H9 (cell line): Measurements from ENCODE around the gene NCAN. TPM values are rescaled to one million over a fixed set of nuclear protein-coding genes. Genes with fewer than 3 reads are reported as not detected.

Experiments
- DNase-seq: peaks from one replicate; pipeline ENCODE4 v3.0.0-alpha.2; 2017
- H2AFZ ChIP-seq: one replicate; pipeline ENCODE4 v1.6.1; 2013; ENCODE audit warnings: mild to moderate bottlenecking, low read length, control low read depth, moderate library complexity
- H2AK5ac ChIP-seq: 2 replicates; pipeline ENCODE4 v1.6.1; 2013; ENCODE audit warnings: low read length, control low read depth, mixed read lengths; ENCODE audit not compliant: insufficient read length
- H2BK120ac ChIP-seq: one replicate; pipeline ENCODE4 v1.6.1; 2013; ENCODE audit warnings: low read depth, mild to moderate bottlenecking, low read length, control low read depth, inconsistent platforms; ENCODE audit not compliant: poor library complexity, severe bottlenecking
- H2BK12ac ChIP-seq: 2 replicates; pipeline ENCODE4 v1.6.1; 2013; ENCODE audit warnings: low read length, control low read depth, mixed read lengths, low read depth; ENCODE audit not compliant: insufficient read length
- H2BK15ac ChIP-seq: 2 replicates; pipeline ENCODE4 v1.6.1; 2013; ENCODE audit warnings: low read depth, low read length, control low read depth
- H2BK20ac ChIP-seq: one replicate; pipeline ENCODE4 v1.6.1; 2013; ENCODE audit warnings: low read depth, mild to moderate bottlenecking, low read length, control low read depth, inconsistent platforms; ENCODE audit not compliant: poor library complexity, severe bottlenecking
- H2BK5ac ChIP-seq: 2 replicates; pipeline ENCODE4 v1.6.1; 2013; ENCODE audit warnings: low read length, control low read depth, mixed read lengths; ENCODE audit not compliant: insufficient read length
- H3K14ac ChIP-seq: 2 replicates; pipeline ENCODE4 v1.6.1; 2013; ENCODE audit warnings: low read length, control low read depth; ENCODE audit not compliant: insufficient read depth
- H3K18ac ChIP-seq: 2 replicates; pipeline ENCODE4 v1.6.1; 2013; ENCODE audit warnings: low read depth, mild to moderate bottlenecking, mixed read lengths, low read length, control low read depth; ENCODE audit not compliant: insufficient read length
- H3K23ac ChIP-seq: 2 replicates; pipeline ENCODE4 v1.6.1; 2013; ENCODE audit warnings: low read length, control low read depth, mixed read lengths, low read depth; ENCODE audit not compliant: insufficient read length
- H3K23me2 ChIP-seq: 2 replicates; pipeline ENCODE4 v1.6.1; 2013; ENCODE audit warnings: low read depth, mild to moderate bottlenecking, mixed read lengths, low read length, control low read depth; ENCODE audit not compliant: insufficient read length, poor library complexity, severe bottlenecking
- H3K27ac ChIP-seq: 2 replicates; pipeline ENCODE4 v1.5.1; 2013; ENCODE audit warnings: low read length, control low read depth, mixed read lengths, low read depth; ENCODE audit not compliant: insufficient read length
- H3K27me3 ChIP-seq: 2 replicates; pipeline ENCODE4 v1.6.1; 2013; ENCODE audit warnings: low read length, control low read depth, inconsistent platforms; ENCODE audit not compliant: insufficient read depth
- H3K4ac ChIP-seq: 2 replicates; pipeline ENCODE4 v1.6.1; 2013; ENCODE audit warnings: low read depth, mild to moderate bottlenecking, control low read depth, inconsistent platforms, low read length, moderate library complexity
- H3K4me1 ChIP-seq: 2 replicates; pipeline ENCODE4 v1.6.1; 2013; ENCODE audit warnings: low read length, control low read depth, inconsistent platforms; ENCODE audit not compliant: insufficient read depth
- H3K4me2 ChIP-seq: 2 replicates; pipeline ENCODE4 v1.6.1; 2013; ENCODE audit warnings: low read length, control low read depth, mixed read lengths; ENCODE audit not compliant: insufficient read length, insufficient read depth
- H3K56ac ChIP-seq: 2 replicates; pipeline ENCODE4 v1.6.1; 2013; ENCODE audit warnings: low read depth, mild to moderate bottlenecking, mixed read lengths, low read length, control low read depth; ENCODE audit not compliant: insufficient read length
- H3K79me1 ChIP-seq: 2 replicates; pipeline ENCODE4 v1.6.1; 2013; ENCODE audit warnings: low read depth, mild to moderate bottlenecking, moderate library complexity, low read length, control low read depth, inconsistent platforms; ENCODE audit not compliant: insufficient read depth, poor library complexity, severe bottlenecking
- H3K79me2 ChIP-seq: 2 replicates; pipeline ENCODE4 v1.6.1; 2013; ENCODE audit warnings: low read length, control low read depth, inconsistent platforms; ENCODE audit not compliant: insufficient read depth
- H3K9ac ChIP-seq: 2 replicates; pipeline ENCODE4 v1.6.1; 2013; ENCODE audit warnings: low read length, control low read depth, mixed read lengths; ENCODE audit not compliant: insufficient read length; ENCODE audit errors: extremely low read depth
- H3K9me3 ChIP-seq: one replicate; pipeline ENCODE4 v1.6.1; 2013; ENCODE audit warnings: low read depth, low read length, inconsistent platforms; ENCODE audit not compliant: control insufficient read depth
- H3T11ph ChIP-seq: one replicate; pipeline ENCODE4 v1.6.1; 2013; ENCODE audit warnings: mild to moderate bottlenecking, low read length, control low read depth, inconsistent platforms
- H4K20me1 ChIP-seq: one replicate; pipeline ENCODE4 v1.6.1; 2013; ENCODE audit not compliant: control insufficient read depth, insufficient read length, insufficient read depth
- H4K5ac ChIP-seq: 2 replicates; pipeline ENCODE4 v1.6.1; 2013; ENCODE audit warnings: low read depth, mild to moderate bottlenecking, mixed read lengths, low read length, control low read depth; ENCODE audit not compliant: insufficient read length
- H4K8ac ChIP-seq: replicated peaks from 2 replicates; pipeline ENCODE4 v1.6.1; 2013; ENCODE audit warnings: low read length, control low read depth, mixed read lengths, low read depth; ENCODE audit not compliant: insufficient read length
- H4K91ac ChIP-seq: 2 replicates; pipeline ENCODE4 v1.6.1; 2013; ENCODE audit warnings: low read depth, mild to moderate bottlenecking, moderate library complexity, mixed read lengths, low read length, control low read depth; ENCODE audit not compliant: insufficient read length
- H3K27ac Mint-ChIP-seq, 3 experiments: 2 replicates in 2 of 3; 3 replicates in 1 of 3; pipeline ENCODE4 v1.8.0; 2020 to 2021; ENCODE audit warnings: mixed read lengths in 3 of 3, mild to moderate bottlenecking in 1 of 3, moderate library complexity in 1 of 3
- H3K27me3 Mint-ChIP-seq: 2 replicates; pipeline ENCODE4 v1.8.0; 2021; ENCODE audit warnings: low read depth, mild to moderate bottlenecking, moderate library complexity, mixed read lengths
- H3K36me3 Mint-ChIP-seq, 3 experiments: 2 replicates in 2 of 3; 3 replicates in 1 of 3; pipeline ENCODE4 v1.8.0; 2020 to 2021; ENCODE audit warnings: low read depth in 3 of 3, mixed read lengths in 3 of 3; ENCODE audit not compliant: insufficient read depth in 1 of 3
- H3K4me1 Mint-ChIP-seq, 2 experiments: 2 replicates each; pipeline ENCODE4 v1.8.0; 2020; ENCODE audit warnings: mixed read lengths in 2 of 2
- H3K4me3 Mint-ChIP-seq, 2 experiments: 2 replicates in 1 of 2; 3 replicates in 1 of 2; pipeline ENCODE4 v1.8.0; 2020 to 2021; ENCODE audit warnings: mild to moderate bottlenecking in 2 of 2, mixed read lengths in 2 of 2, moderate library complexity in 1 of 2
- H3K9me3 Mint-ChIP-seq, 2 experiments: 2 replicates in 1 of 2; 3 replicates in 1 of 2; pipeline ENCODE4 v1.8.0; 2020; ENCODE audit warnings: mild to moderate bottlenecking in 2 of 2, mixed read lengths in 2 of 2, moderate library complexity in 1 of 2
- WGBS: extraction: QIAGEN DNeasy Blood & Tissue Kit; methylation state at CpG from one replicate; pipeline ENCODE4 v1.1.7; 2013; ENCODE audit warnings: missing lambda C conversion rate, low lambda C conversion rate, mixed read lengths; ENCODE audit not compliant: insufficient read length; ENCODE audit errors: extremely low coverage; 5-methylcytosine and 5-hydroxymethylcytosine counted together
- total RNA-seq: library from RNA; stranded (reverse); gene quantifications from 2 replicates; pipeline ENCODE4 v1.2.1, GENCODE V29; 2021
- TF ChIP-seq, protein P1 (sequence below): fragments of 200-600 bp; sonication (generic); conservative IDR thresholded peaks from 3 replicates; pipeline ENCODE4 v1.8.0; 2021; ENCODE audit warnings: antibody characterized with exemption, mild to moderate bottlenecking

NCAN gene
- total RNA-seq, 1 experiment from 2014 or later: 1.6 TPM

DNA sequence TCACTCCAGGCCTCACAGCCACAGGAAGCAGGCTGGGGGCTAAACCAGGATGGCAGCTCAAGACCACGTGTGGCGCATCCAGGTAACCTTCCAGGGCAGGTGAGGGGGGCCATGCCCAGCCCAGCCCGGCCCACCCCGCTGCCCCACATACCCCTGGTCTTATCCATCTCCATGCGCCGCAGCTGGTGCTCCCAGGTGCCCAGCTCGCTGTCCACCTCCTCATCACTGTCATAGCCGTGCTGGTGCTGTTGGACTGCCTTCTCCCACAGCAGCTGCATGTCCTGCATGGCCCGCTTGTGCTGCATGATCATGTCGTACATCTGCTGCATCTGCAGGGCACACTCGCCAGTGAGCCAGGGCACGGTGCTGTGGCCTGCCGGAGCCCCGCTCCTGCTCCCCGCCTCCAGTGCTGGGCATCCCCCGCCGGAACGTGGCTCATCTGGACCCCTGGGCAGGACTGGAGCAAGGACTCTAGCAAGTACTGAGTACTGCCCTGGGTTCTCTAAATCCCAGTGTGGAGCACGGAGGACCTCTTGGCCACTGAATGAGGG, 67.4 kb downstream of the NCAN start:
- Histone ChIP-seq H2BK5ac (no peak overlapping the region), H3K9ac (no peak overlapping the region), H2BK15ac (no peak overlapping the region), H2BK20ac (no peak overlapping the region), H3K27me3 (no peaks in the 10 kb centered on the region), H2AK5ac (no peak overlapping the region), H3K79me2 (no peaks in the 10 kb centered on the region), H3K23me2 (no peaks in the 10 kb centered on the region), H3K18ac (no peak overlapping the region), H3T11ph (no peak overlapping the region), H3K14ac (no peak overlapping the region), H4K8ac (no peak overlapping the region), H3K56ac (no peak overlapping the region), H3K9me3 (no peaks in the 10 kb centered on the region), H4K91ac (no peak overlapping the region), H2AFZ (no peak overlapping the region), H3K27ac (no peak overlapping the region), H2BK12ac (no peak overlapping the region), H2BK120ac (no peak overlapping the region), H4K5ac (no peak overlapping the region), H3K23ac (no peak overlapping the region), H3K4ac (no peak overlapping the region), H3K4me1 (no peaks in the 10 kb centered on the region), H3K79me1 (no peaks in the 10 kb centered on the region), H4K20me1 (no peaks in the 10 kb centered on the region), H3K4me2 (no peak overlapping the region)
- no peak for DNase-seq
- no CpG with 5 or more reads among the region's 19 CpGs for WGBS
- no peaks in the 10 kb centered on the region for H3K9me3 Mint-ChIP-seq
- H3K4me1 Mint-ChIP-seq: no peaks in the 10 kb centered on the region
- H3K36me3 Mint-ChIP-seq: peaks cover 14 to 54% (median 36%) of the 10 kb centered on the region in 3 experiments; a peak in 6 of 7 replicates
- no peak overlapping the region for H3K27ac Mint-ChIP-seq
- H3K4me3 Mint-ChIP-seq: no peak overlapping the region
- H3K27me3 Mint-ChIP-seq: peaks cover 1% of the 10 kb centered on the region; the same call in 1 of the 2 replicates
- TF ChIP-seq, protein P1, sequence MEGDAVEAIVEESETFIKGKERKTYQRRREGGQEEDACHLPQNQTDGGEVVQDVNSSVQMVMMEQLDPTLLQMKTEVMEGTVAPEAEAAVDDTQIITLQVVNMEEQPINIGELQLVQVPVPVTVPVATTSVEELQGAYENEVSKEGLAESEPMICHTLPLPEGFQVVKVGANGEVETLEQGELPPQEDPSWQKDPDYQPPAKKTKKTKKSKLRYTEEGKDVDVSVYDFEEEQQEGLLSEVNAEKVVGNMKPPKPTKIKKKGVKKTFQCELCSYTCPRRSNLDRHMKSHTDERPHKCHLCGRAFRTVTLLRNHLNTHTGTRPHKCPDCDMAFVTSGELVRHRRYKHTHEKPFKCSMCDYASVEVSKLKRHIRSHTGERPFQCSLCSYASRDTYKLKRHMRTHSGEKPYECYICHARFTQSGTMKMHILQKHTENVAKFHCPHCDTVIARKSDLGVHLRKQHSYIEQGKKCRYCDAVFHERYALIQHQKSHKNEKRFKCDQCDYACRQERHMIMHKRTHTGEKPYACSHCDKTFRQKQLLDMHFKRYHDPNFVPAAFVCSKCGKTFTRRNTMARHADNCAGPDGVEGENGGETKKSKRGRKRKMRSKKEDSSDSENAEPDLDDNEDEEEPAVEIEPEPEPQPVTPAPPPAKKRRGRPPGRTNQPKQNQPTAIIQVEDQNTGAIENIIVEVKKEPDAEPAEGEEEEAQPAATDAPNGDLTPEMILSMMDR: no peak
